K562 (cell line): ENCODE results near the gene FAM234B. TPM values are rescaled to one million over a fixed set of nuclear protein-coding genes. Genes with fewer than 3 reads are reported as not detected.

Source experiments
- ATAC-seq: fragments of 200-7000 bp; cut with Tn5 transposase; 3 replicates; pipeline ENCODE4 v1.9.1; 2020; ENCODE audit warnings: moderate library complexity
- BruUV-seq: library from RNA; stranded (reverse); fragments of 400-500 nt; replicated peaks from 2 replicates; lab custom pipeline; 2021; lab: Mats Ljungman, UMichigan
- CTCF ChIA-PET: fragments of 300-600 bp; formaldehyde crosslinking; extraction: SDS; loops from one replicate; lab custom pipeline; 2021; ENCODE audit warnings: low intra/inter-chr PET ratio; lab: Yijun Ruan, JAX
- POLR2A ChIA-PET: fragments of 300-600, 350-650 bp; sonication (Branson Sonifier 250); formaldehyde crosslinking; extraction: SDS; loops from one replicate; lab custom pipeline; 2021; ENCODE audit warnings: antibody characterized with exemption, inconsistent platforms; lab: Yijun Ruan, JAX
- DNase-seq, 4 experiments: peaks; one replicate each; pipeline versions ENCODE4 v3.0.0 to v3.0.0-alpha.2; 2011 to 2018; ENCODE audit warnings: low spot score in 3 of 4, mixed read lengths in 3 of 4; ENCODE audit errors: extremely low read depth in 1 of 4
- FAIRE-seq: peaks from 2 replicates; lab custom pipeline; 2011; peaks lifted over from hg19 to GRCh38; lab: Jason Lieb, UNC
- H2AFZ ChIP-seq: 2 replicates; pipeline ENCODE4 v1.6.0; 2011; ENCODE audit warnings: low read depth, low read length, control low read depth, inconsistent platforms
- H3K27ac ChIP-seq: fragments of 200-600 bp; 3 replicates; pipeline ENCODE4 v1.8.0; 2011; ENCODE audit warnings: low read depth, mild to moderate bottlenecking, control low read depth, inconsistent platforms, low read length, moderate library complexity, mixed read lengths; ENCODE audit errors: extremely low read depth
- H3K27me3 ChIP-seq, 2 experiments: fragments of 300-600 bp in 1 of 2; 2 replicates in 1 of 2; 3 replicates in 1 of 2; pipeline versions ENCODE4 v1.6.0 to v1.8.0; 2011; ENCODE audit warnings: inconsistent platforms in 2 of 2, low read length in 2 of 2, mild to moderate bottlenecking in 1 of 2, mixed read lengths in 1 of 2, moderate library complexity in 1 of 2; ENCODE audit not compliant: control insufficient read depth in 2 of 2, insufficient read depth in 2 of 2
- H3K36me3 ChIP-seq: fragments of 300-600 bp; 3 replicates; pipeline ENCODE4 v1.8.0; 2011; ENCODE audit warnings: mild to moderate bottlenecking, low read length, inconsistent platforms; ENCODE audit not compliant: control insufficient read depth, insufficient read depth
- H3K4me1 ChIP-seq, 2 experiments: fragments of 200-600 bp in 1 of 2; replicated peaks in 1 of 2; 2 replicates in 1 of 2; 3 replicates in 1 of 2; pipeline versions ENCODE4 v1.5.1 to v1.8.0; 2011; ENCODE audit warnings: inconsistent platforms in 2 of 2, low read length in 2 of 2, mild to moderate bottlenecking in 1 of 2, mixed read lengths in 1 of 2, moderate library complexity in 1 of 2; ENCODE audit not compliant: control insufficient read depth in 2 of 2, insufficient read depth in 2 of 2
- H3K4me2 ChIP-seq: 2 replicates; pipeline ENCODE4 v1.6.1; 2011; ENCODE audit warnings: low read length, control low read depth, inconsistent platforms, mixed read lengths; ENCODE audit not compliant: insufficient read depth
- H3K4me3 ChIP-seq: fragments of 200-600 bp; sonication (generic), shearing (Covaris generic); 2 replicates; pipeline ENCODE4 v1.5.1; 2016; ENCODE audit warnings: control low read depth, inconsistent platforms
- H3K79me2 ChIP-seq: fragments of 200-600 bp; 3 replicates; pipeline ENCODE4 v1.8.0; 2011; ENCODE audit warnings: low read length, inconsistent platforms; ENCODE audit not compliant: control insufficient read depth, insufficient read depth
- H3K9ac ChIP-seq, 2 experiments: 2 replicates each; pipeline versions ENCODE4 v1.6.0 to v1.6.1; 2011; ENCODE audit warnings: low read depth in 2 of 2, low read length in 2 of 2, control low read depth in 1 of 2, inconsistent platforms in 1 of 2, mild to moderate bottlenecking in 1 of 2, mixed read lengths in 1 of 2; ENCODE audit not compliant: insufficient read depth in 1 of 2
- H3K9me1 ChIP-seq: one replicate; pipeline ENCODE4 v1.6.0; 2011; ENCODE audit warnings: inconsistent platforms, mild to moderate bottlenecking, low read length, moderate library complexity; ENCODE audit not compliant: control insufficient read depth, insufficient read depth
- H3K9me3 ChIP-seq: replicated peaks from 2 replicates; pipeline ENCODE4 v1.5.1; 2011; ENCODE audit warnings: low read depth, low read length, inconsistent platforms; ENCODE audit not compliant: control insufficient read depth, insufficient read depth
- H4K20me1 ChIP-seq: replicated peaks from 2 replicates; pipeline ENCODE4 v1.6.1; 2011; ENCODE audit warnings: low read length, inconsistent platforms, mixed read lengths; ENCODE audit not compliant: control insufficient read depth, insufficient read depth
- HCFC1 ChIP-seq: IDR thresholded peaks from 2 replicates; pipeline ENCODE4 v1.6.1; 2012; ENCODE audit warnings: low read depth, low read length, improper control_type of control experiment
- RBBP5 ChIP-seq: fragments of 200-600 bp; sonication (generic); IDR thresholded peaks from 2 replicates; pipeline ENCODE4 v1.6.1; 2012; ENCODE audit warnings: borderline replicate concordance, mild to moderate bottlenecking, low read length, control low read depth, inconsistent platforms; ENCODE audit not compliant: insufficient read depth, poor library complexity, severe bottlenecking
- ZC3H4 ChIP-seq: sonication (generic); formaldehyde crosslinking; IDR thresholded peaks from 2 replicates; pipeline ENCODE4 v1.9.0; 2021; ENCODE audit warnings: missing genetic modification reagents, borderline replicate concordance
- ZNF695 ChIP-seq: fragments of 450-650 bp; formaldehyde crosslinking; IDR thresholded peaks from 2 replicates; pipeline ENCODE4 v1.4.0; 2020; ENCODE audit warnings: mild to moderate bottlenecking, moderate library complexity
- ZNF76 ChIP-seq: fragments of 250-450 bp; sonication (Bioruptor Pico); IDR thresholded peaks from 2 replicates; pipeline ENCODE4 v1.4.0; 2020; ENCODE audit warnings: mild to moderate bottlenecking, moderate library complexity, borderline replicate concordance
- WGBS: fragments of 100-300 bp; shearing (Covaris generic); methylation state at CpG from one replicate; pipeline ENCODE4 v1.1.6; 2016; ENCODE audit warnings: low coverage, mixed read lengths; ENCODE audit not compliant: insufficient coverage; ENCODE audit errors: missing lambda C conversion rate; 5-methylcytosine and 5-hydroxymethylcytosine counted together
- in situ Hi-C: fragments of 300-500 bp; cut with MboI; formaldehyde crosslinking; loops from 4 replicates; pipeline ENCODE4 v1.15.0; 2018; ENCODE audit warnings: inconsistent platforms, mixed read lengths
- intact Hi-C: fragments of 100-400 bp; cut with micrococcal nuclease; formaldehyde crosslinking; loops from 2 replicates; pipeline ENCODE4 v1.14.2; 2022
- polyA plus RNA-seq, 8 experiments: library from polyadenylated mRNA; depleted of rRNA in 4 of 8; stranded (reverse) in 5 of 8; unstranded in 3 of 8; fragments of >200 nt; fragmentation: Nextera tagmentation in 2 of 8; fragmentation: Illumina TruSeq in 1 of 8; extraction: Ambion mirVana in 2 of 8; extraction: Trizol in 1 of 8; gene quantifications; 2 replicates each; pipeline versions ENCODE4 v1.2.1 to v1.2.3, GENCODE V29; 2011 to 2014; ENCODE audit warnings: inconsistent platforms in 1 of 8, missing spikeins in 1 of 8
- total RNA-seq, 7 experiments: library from RNA; depleted of rRNA in 6 of 7; stranded (reverse); fragments of >200 nt in 6 of 7; fragmentation: Illumina TruSeq in 2 of 7; extraction: Trizol in 2 of 7; gene quantifications; 2 replicates each; pipeline versions ENCODE4 v1.2.1 to v1.2.3, GENCODE V29; 2011 to 2021; ENCODE audit warnings: low replicate concordance in 1 of 7
- TF ChIP-seq, protein P1 (sequence below): sonication (generic); formaldehyde crosslinking; IDR thresholded peaks from 2 replicates; pipeline ENCODE4 v1.8.0; 2022; ENCODE audit warnings: mild to moderate bottlenecking, low read depth, missing genetic modification reagents
- TF ChIP-seq, protein P2 (sequence below): sonication (generic); formaldehyde crosslinking; IDR thresholded peaks from 2 replicates; pipeline ENCODE4 v1.8.0; 2022; ENCODE audit warnings: missing genetic modification reagents, mild to moderate bottlenecking, borderline replicate concordance
- TF ChIP-seq, protein P3 (sequence below): fragments of 450-650 bp; IDR thresholded peaks from 2 replicates; pipeline ENCODE4 v1.6.1; 2017; ENCODE audit warnings: antibody characterized with exemption
- TF ChIP-seq, protein P4 (sequence below), 2 experiments: fragments of 450-650 bp in 1 of 2; IDR thresholded peaks; 2 replicates each; pipeline ENCODE4 v1.6.1; 2011 to 2017; ENCODE audit warnings: low read depth in 2 of 2, antibody characterized with exemption in 1 of 2, borderline replicate concordance in 1 of 2, low read length in 1 of 2, mild to moderate bottlenecking in 1 of 2, mixed read lengths in 1 of 2; ENCODE audit not compliant: control insufficient read depth in 1 of 2

The FAM234B gene
- total and polyA plus RNA-seq, 9 of the 15 experiments (the other 6 are each of a cell fraction or from before 2014, with no cell fraction given) = 1.00 to 4.3 (median 2.0) TPM

DNA sequence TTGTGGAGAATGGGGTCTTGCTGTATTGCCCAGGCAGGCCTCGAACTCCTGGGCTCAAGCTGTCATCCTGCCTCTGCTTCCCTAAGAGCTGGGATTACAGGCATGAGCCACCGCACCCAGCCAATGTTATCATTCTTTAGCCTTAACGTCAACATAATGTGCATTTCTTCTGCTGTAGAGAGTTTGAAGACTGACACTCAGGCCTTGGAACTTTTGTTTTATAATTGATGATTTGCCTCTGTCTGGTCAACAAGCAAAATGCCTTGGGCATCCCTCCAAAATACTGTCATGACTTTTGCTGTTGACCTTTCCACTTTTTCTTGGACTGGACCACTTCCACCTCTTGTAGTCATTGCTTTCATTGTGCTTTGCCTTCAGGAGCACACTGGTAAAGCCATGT is 29.0 kb downstream of the FAM234B start (continued):
- TF ChIP-seq RBBP5 (no peak), ZC3H4 (CRISPR knock-in tag) (no peak)
- TF ChIP-seq, protein P1, sequence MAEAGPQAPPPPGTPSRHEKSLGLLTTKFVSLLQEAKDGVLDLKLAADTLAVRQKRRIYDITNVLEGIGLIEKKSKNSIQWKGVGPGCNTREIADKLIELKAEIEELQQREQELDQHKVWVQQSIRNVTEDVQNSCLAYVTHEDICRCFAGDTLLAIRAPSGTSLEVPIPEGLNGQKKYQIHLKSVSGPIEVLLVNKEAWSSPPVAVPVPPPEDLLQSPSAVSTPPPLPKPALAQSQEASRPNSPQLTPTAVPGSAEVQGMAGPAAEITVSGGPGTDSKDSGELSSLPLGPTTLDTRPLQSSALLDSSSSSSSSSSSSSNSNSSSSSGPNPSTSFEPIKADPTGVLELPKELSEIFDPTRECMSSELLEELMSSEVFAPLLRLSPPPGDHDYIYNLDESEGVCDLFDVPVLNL (CRISPR knock-in tag) = no peak

DNA sequence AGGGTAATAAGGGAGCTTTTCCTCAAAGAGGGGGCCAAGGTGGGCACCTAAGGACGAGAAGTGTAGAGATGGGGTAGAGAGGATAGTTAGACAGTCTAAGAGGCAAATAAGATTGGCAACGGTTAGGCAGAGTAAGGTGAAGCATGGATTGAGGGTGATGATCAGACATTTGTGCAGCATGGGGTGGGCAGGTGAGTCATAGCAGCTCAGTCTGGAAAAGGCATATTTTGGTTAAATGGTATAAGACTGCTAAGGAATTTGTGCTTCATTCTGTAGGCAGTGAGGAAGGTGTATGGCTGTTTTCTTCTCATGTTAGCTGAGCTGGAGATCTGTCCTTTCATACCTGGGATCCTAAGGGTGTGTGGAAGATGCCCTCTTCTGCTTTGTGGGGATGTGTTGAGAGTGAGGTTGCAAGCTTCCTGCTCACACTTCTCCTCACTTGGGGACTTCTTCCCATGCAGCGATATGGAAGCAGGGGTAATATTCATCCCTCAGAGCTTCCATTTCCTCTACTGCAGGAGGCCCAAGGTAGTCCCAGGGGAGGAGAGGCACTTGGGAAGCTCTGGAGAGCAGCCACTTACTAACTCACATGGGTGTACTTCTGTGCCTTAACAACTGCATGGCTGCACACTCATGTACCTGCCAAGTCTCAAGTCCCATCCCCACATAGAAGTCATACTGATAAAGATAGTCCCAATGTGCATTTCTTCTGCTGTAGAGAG is 30.4 kb downstream of the FAM234B start:
- H3K36me3 ChIP-seq = no peaks in the 10 kb centered on the region
- no peak overlapping the region for H3K4me2 ChIP-seq
- H3K27me3 ChIP-seq = no peaks in the 10 kb centered on the region
- peaks cover 0 to 6% of the 10 kb centered on the region in 2 experiments; a peak in 2 of 5 replicates for H3K4me1 ChIP-seq
- H3K4me3 ChIP-seq = no peak overlapping the region
- H3K27ac ChIP-seq = no peak overlapping the region
- H4K20me1 ChIP-seq = no peaks in the 10 kb centered on the region
- ChIA-PET CTCF (no interaction called here), POLR2A (interaction anchor here (0.7 to 1.1 kb wide), 2 partner anchors 19 to 420 kb away, joined by 3 read pairs; no protein-coding TSS in a partner anchor)
- H3K9me3 ChIP-seq = no peaks in the 10 kb centered on the region
- intact Hi-C loops = no loop called here
- H2AFZ ChIP-seq = no peak overlapping the region
- WGBS = 5% methylated on average over 3 of the region's 3 CpGs
- FAIRE-seq (no peak), DNase-seq (no peak), ATAC-seq (no peak)
- in situ Hi-C loops = no loop called here
- no peak overlapping the region for H3K9ac ChIP-seq
- H3K9me1 ChIP-seq = no peaks in the 10 kb centered on the region
- no TSS peak for BruUV-seq
- no peaks in the 10 kb centered on the region for H3K79me2 ChIP-seq
- TF ChIP-seq ZNF76 (CRISPR knock-in tag) = no peak
- TF ChIP-seq, protein P2, sequence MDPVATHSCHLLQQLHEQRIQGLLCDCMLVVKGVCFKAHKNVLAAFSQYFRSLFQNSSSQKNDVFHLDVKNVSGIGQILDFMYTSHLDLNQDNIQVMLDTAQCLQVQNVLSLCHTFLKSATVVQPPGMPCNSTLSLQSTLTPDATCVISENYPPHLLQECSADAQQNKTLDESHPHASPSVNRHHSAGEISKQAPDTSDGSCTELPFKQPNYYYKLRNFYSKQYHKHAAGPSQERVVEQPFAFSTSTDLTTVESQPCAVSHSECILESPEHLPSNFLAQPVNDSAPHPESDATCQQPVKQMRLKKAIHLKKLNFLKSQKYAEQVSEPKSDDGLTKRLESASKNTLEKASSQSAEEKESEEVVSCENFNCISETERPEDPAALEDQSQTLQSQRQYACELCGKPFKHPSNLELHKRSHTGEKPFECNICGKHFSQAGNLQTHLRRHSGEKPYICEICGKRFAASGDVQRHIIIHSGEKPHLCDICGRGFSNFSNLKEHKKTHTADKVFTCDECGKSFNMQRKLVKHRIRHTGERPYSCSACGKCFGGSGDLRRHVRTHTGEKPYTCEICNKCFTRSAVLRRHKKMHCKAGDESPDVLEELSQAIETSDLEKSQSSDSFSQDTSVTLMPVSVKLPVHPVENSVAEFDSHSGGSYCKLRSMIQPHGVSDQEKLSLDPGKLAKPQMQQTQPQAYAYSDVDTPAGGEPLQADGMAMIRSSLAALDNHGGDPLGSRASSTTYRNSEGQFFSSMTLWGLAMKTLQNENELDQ (CRISPR knock-in tag) = no peak
- TF ChIP-seq, protein P3, sequence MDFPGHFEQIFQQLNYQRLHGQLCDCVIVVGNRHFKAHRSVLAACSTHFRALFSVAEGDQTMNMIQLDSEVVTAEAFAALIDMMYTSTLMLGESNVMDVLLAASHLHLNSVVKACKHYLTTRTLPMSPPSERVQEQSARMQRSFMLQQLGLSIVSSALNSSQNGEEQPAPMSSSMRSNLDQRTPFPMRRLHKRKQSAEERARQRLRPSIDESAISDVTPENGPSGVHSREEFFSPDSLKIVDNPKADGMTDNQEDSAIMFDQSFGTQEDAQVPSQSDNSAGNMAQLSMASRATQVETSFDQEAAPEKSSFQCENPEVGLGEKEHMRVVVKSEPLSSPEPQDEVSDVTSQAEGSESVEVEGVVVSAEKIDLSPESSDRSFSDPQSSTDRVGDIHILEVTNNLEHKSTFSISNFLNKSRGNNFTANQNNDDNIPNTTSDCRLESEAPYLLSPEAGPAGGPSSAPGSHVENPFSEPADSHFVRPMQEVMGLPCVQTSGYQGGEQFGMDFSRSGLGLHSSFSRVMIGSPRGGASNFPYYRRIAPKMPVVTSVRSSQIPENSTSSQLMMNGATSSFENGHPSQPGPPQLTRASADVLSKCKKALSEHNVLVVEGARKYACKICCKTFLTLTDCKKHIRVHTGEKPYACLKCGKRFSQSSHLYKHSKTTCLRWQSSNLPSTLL = no peak
- no peak for TF ChIP-seq HCFC1
- no peak for TF ChIP-seq ZNF695 (CRISPR knock-in tag)
- TF ChIP-seq, protein P4, sequence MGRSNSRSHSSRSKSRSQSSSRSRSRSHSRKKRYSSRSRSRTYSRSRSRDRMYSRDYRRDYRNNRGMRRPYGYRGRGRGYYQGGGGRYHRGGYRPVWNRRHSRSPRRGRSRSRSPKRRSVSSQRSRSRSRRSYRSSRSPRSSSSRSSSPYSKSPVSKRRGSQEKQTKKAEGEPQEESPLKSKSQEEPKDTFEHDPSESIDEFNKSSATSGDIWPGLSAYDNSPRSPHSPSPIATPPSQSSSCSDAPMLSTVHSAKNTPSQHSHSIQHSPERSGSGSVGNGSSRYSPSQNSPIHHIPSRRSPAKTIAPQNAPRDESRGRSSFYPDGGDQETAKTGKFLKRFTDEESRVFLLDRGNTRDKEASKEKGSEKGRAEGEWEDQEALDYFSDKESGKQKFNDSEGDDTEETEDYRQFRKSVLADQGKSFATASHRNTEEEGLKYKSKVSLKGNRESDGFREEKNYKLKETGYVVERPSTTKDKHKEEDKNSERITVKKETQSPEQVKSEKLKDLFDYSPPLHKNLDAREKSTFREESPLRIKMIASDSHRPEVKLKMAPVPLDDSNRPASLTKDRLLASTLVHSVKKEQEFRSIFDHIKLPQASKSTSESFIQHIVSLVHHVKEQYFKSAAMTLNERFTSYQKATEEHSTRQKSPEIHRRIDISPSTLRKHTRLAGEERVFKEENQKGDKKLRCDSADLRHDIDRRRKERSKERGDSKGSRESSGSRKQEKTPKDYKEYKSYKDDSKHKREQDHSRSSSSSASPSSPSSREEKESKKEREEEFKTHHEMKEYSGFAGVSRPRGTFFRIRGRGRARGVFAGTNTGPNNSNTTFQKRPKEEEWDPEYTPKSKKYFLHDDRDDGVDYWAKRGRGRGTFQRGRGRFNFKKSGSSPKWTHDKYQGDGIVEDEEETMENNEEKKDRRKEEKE (IDR thresholded peaks at IDR 0.05; ENCODE audit: borderline replicate concordance in 1 of 2, control insufficient read depth in 1 of 2, low read depth in 2 of 2, low read length in 1 of 2) = no peak
